B cell (primary cell): ENCODE measurements around the gene FNDC3A.

Experiments used
- EZH2 ChIP-seq: IDR thresholded peaks from 2 replicates; pipeline ENCODE4 v1.6.1; 2012; ENCODE audit warnings: borderline replicate concordance, low read depth, mild to moderate bottlenecking, moderate library complexity, low read length; ENCODE audit not compliant: insufficient read depth, poor library complexity, severe bottlenecking
- TF ChIP-seq, protein P1 (sequence below): fragments of 200-600 bp; IDR thresholded peaks from one replicate; pipeline ENCODE4 v1.8.0; 2022; ENCODE audit warnings: antibody characterized with exemption, mild to moderate bottlenecking

DNA sequence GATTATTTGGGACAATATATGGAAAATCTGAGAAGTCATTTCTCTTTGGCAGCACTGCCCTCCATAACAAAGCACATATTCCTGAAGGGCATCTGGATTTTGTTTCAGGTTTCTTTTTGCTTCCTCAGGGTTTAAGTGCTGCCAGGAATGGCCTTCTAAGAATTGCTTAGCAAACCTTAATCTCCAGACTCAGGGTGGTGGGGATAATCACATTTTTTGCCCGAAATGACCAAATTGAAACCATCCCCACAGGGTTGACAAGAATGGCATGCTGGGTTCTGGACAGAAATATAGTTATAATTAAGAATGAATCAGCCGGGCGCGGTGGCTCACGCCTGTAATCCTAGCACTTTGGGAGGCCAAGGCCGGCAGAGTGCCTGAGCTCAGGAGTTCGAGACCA, 265.6 kb downstream of the FNDC3A start:
- TF ChIP-seq, protein P1, sequence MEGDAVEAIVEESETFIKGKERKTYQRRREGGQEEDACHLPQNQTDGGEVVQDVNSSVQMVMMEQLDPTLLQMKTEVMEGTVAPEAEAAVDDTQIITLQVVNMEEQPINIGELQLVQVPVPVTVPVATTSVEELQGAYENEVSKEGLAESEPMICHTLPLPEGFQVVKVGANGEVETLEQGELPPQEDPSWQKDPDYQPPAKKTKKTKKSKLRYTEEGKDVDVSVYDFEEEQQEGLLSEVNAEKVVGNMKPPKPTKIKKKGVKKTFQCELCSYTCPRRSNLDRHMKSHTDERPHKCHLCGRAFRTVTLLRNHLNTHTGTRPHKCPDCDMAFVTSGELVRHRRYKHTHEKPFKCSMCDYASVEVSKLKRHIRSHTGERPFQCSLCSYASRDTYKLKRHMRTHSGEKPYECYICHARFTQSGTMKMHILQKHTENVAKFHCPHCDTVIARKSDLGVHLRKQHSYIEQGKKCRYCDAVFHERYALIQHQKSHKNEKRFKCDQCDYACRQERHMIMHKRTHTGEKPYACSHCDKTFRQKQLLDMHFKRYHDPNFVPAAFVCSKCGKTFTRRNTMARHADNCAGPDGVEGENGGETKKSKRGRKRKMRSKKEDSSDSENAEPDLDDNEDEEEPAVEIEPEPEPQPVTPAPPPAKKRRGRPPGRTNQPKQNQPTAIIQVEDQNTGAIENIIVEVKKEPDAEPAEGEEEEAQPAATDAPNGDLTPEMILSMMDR: no peak
- no peak for TF ChIP-seq EZH2
